ENCODE data around the gene CKM. TPM values are rescaled to one million over a fixed set of nuclear protein-coding genes. Genes with fewer than 3 reads are reported as not detected.

The CKM gene
- total and polyA plus RNA-seq, 2 of the 4 experiments (the other 2 are of a cell fraction), result not detected

DNA sequence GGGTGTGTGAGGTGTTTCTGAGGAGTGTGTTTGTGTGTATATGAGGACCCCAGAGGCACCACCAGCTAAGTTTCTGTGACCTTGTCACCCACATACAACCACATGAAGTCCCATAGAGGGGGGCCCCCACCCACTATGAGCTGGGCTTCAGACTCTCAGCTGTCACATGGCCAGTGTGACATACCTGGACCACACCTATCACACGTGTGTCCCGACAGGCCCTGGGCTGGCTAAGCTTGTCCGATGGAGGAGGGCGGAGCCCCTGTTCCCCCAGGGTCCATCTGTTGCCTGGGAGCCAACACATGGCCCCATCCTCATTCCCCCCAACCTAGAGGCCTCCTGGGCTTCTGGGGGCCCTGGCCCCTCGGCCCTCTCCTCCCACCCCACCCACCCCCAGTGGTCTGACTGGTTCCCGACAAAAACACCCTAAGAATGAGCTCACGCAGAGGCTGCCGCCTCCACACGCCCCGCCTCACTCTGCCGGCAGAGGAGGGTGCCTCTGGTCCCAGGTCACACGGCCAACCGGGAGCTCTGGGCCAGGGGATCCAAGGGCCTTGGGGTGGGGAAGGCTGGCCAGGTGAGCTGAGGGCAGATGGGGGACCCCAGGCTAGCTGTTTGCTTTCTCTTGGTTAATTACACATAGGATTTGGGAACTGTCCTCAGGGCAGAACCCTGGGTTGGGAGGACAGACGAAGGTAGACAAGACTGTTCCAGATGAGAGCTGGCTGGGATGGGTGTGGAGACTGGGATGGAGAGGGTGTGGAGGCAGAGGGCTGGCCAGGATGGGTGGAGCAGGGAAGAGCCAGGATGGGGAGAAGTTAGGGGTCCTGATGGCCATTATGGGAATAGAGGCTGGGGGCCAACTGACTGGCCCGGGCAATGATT is 22.2 kb upstream of the CKM start:
- in situ Hi-C loops (cut with MboI; ENCODE audit: low sequenced_read_pairs), result no loop called here
- intact Hi-C loops (cut with micrococcal nuclease), result no loop called here

More for the DNA sequence above, 22.2 kb upstream of the CKM start:
- H3K14ac ChIP-seq (replicated peaks; ENCODE audit: low read depth, low read length), result no peak overlapping the region
- no peak overlapping the region for H4K5ac ChIP-seq (ENCODE audit: low read depth, low read length)
- no peak overlapping the region for H3K56ac ChIP-seq (ENCODE audit: extremely low read depth, insufficient read depth, low read length)
- peaks cover 2% of the 10 kb centered on the region; the same call in 1 of the 2 replicates for H3K9me1 ChIP-seq (ENCODE audit: insufficient read depth, low read length)
- ChIA-PET POLR2A (ENCODE audit: unreplicated experiment) (no interaction called here), CTCF (no interaction called here)
- no peak overlapping the region for H4K91ac ChIP-seq (ENCODE audit: insufficient read depth, low read depth, low read length)
- no peak overlapping the region for H3K4ac ChIP-seq (ENCODE audit: low read depth, low read length)
- H3K36me3 ChIP-seq (ENCODE audit: control insufficient read depth, insufficient read depth, low read length), result peaks cover 2% of the 10 kb centered on the region; the same call in 1 of the 2 replicates
- H3K79me1 ChIP-seq (ENCODE audit: low read depth in 1 of 2, low read length in 2 of 2), result no peaks in the 10 kb centered on the region
- dilution Hi-C loops (cut with HindIII; ENCODE audit: low sequenced_read_pairs, unreplicated experiment), result no loop called here
- H2AK9ac ChIP-seq (replicated peaks; ENCODE audit: low read depth, low read length, poor library complexity), result peak overlapping the region; percentile 42
- H4K8ac ChIP-seq (ENCODE audit: low read depth in 2 of 2, low read length in 2 of 2), result no peak overlapping the region
- ATAC-seq (ENCODE audit: low read depth) (no peak), DNase-seq (no peak)
- no peak overlapping the region for H3K4me2 ChIP-seq (ENCODE audit: low read depth, low read length)
- no peak overlapping the region for H3K23ac ChIP-seq (ENCODE audit: low read depth, low read length)
- H2AK5ac ChIP-seq (ENCODE audit: low read depth, low read length), result no peak overlapping the region
- WGBS, 2 experiments (ENCODE audit: extremely low coverage in 2 of 2, insufficient read length in 1 of 2), result 31% methylated on average over 7 of the region's 15 CpGs; no CpG with 5 or more reads in 1 of the 2 experiments
- H2BK15ac ChIP-seq (ENCODE audit: low read depth, low read length), result no peak overlapping the region
- no peak overlapping the region for H2BK20ac ChIP-seq (ENCODE audit: low read depth, low read length)
- BruUV-seq (replicated peaks), result no TSS peak
- no peak overlapping the region for H3K27ac ChIP-seq (ENCODE audit: insufficient read depth, low read length)
- H2BK120ac ChIP-seq (ENCODE audit: low read depth, low read length), result no peak overlapping the region
- no peak overlapping the region for H3K9ac ChIP-seq (ENCODE audit: low read depth, low read length)
- no peaks in the 10 kb centered on the region for H3K9me3 ChIP-seq (ENCODE audit: control insufficient read depth, insufficient read depth, low read length)
- no peaks in the 10 kb centered on the region for H3K4me1 ChIP-seq (ENCODE audit: control insufficient read depth, insufficient read depth, low read length)
- peaks cover 19% of the 10 kb centered on the region for H3K27me3 ChIP-seq (ENCODE audit: control insufficient read depth, insufficient read depth, low read length)
- TF ChIP-seq POLR2A (IDR thresholded peaks at IDR 0.05; ENCODE audit: low read depth, low read length) (no peak), CEBPB (IDR thresholded peaks at IDR 0.05; ENCODE audit: low read depth, low read length) (no peak), ELK1 (IDR thresholded peaks at IDR 0.05; ENCODE audit: borderline replicate concordance, low read depth, low read length) (no peak), RFX5 (IDR thresholded peaks at IDR 0.05; ENCODE audit: low read depth, low read length) (no peak), RAD21 (IDR thresholded peaks at IDR 0.05; ENCODE audit: low read length) (no peak), BHLHE40 (IDR thresholded peaks at IDR 0.05; ENCODE audit: low read depth, low read length) (no peak), MAZ (IDR thresholded peaks at IDR 0.05; ENCODE audit: borderline replicate concordance, low read depth, low read length) (no peak), CHD1 (IDR thresholded peaks at IDR 0.05; ENCODE audit: low read depth, low read length) (no peak)
- no peak overlapping the region for H3K4me3 ChIP-seq (ENCODE audit: insufficient read depth, low read depth, low read length)
- no peak overlapping the region for H2BK5ac ChIP-seq (ENCODE audit: low read depth, low read length, poor library complexity, severe bottlenecking)
- H3K18ac ChIP-seq (ENCODE audit: low read depth, low read length), result no peak overlapping the region
- peaks cover 8% of the 10 kb centered on the region for H4K20me1 ChIP-seq (ENCODE audit: insufficient read depth, low read length)
- no peak overlapping the region for H2AFZ ChIP-seq (replicated peaks; ENCODE audit: low read length, poor library complexity)

Measured in IMR-90 (cell line).